Measurements from ENCODE around the gene NMT2.

DNA sequence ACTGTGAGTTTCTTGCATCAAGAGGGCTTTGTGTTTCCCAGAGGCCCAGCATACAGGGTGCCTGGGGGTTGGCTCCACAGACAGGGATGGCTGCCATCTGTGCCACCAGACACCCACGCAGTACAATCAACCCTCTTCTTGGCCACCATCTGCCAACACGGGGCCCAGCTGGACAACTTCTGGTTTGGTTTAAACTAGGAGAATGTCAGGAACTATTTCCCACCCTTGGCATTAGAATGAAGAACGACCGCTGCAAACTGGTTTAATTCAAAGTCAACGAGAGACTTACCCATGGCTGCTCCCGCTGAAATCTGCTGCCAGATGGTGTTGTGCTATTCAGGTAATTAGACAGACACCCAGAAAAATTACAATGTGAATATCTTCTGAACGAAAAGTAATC lies 27.8 kb downstream of the NMT2 start:
- TF ChIP-seq, protein P1, sequence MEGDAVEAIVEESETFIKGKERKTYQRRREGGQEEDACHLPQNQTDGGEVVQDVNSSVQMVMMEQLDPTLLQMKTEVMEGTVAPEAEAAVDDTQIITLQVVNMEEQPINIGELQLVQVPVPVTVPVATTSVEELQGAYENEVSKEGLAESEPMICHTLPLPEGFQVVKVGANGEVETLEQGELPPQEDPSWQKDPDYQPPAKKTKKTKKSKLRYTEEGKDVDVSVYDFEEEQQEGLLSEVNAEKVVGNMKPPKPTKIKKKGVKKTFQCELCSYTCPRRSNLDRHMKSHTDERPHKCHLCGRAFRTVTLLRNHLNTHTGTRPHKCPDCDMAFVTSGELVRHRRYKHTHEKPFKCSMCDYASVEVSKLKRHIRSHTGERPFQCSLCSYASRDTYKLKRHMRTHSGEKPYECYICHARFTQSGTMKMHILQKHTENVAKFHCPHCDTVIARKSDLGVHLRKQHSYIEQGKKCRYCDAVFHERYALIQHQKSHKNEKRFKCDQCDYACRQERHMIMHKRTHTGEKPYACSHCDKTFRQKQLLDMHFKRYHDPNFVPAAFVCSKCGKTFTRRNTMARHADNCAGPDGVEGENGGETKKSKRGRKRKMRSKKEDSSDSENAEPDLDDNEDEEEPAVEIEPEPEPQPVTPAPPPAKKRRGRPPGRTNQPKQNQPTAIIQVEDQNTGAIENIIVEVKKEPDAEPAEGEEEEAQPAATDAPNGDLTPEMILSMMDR (IDR thresholded peaks at IDR 0.05), result no peak
- no peak for TF ChIP-seq POLR2A (IDR thresholded peaks at IDR 0.05)
